Activated T-cell treated with anti-CD3 and anti-CD28 coated beads, Interleukin-2, amount 50 U/mL, for 4 hours (primary cell): ENCODE data around the gene COMMD4. TPM values are rescaled to one million over a fixed set of nuclear protein-coding genes. Genes with fewer than 3 reads are reported as not detected.
"Not testable (repeated sequence)": the region's sequence is repeated elsewhere in the genome, so short reads cannot be mapped to it uniquely, and the experiment has no call there.

Source experiments
- ATAC-seq, 2 donors: fragments of 200-7000 bp; cut with Tn5 transposase; one replicate each; pipeline ENCODE4 v1.10.0; 2021
- DNase-seq: peaks from one replicate; pipeline ENCODE4 v3.0.0-alpha.2; 2020
- H3K27me3 Mint-ChIP-seq: one replicate; pipeline ENCODE4 v1.8.0; 2021; ENCODE audit warnings: low read depth, mixed read lengths
- H3K36me3 Mint-ChIP-seq: one replicate; pipeline ENCODE4 v1.8.0; 2022; ENCODE audit warnings: mixed read lengths; ENCODE audit not compliant: insufficient read depth
- H3K4me1 Mint-ChIP-seq: one replicate; pipeline ENCODE4 v1.8.0; 2021; ENCODE audit warnings: low read depth, mixed read lengths
- H3K4me3 Mint-ChIP-seq: one replicate; pipeline ENCODE4 v1.8.0; 2021; ENCODE audit warnings: mild to moderate bottlenecking, moderate library complexity, mixed read lengths
- H3K9me3 Mint-ChIP-seq: one replicate; pipeline ENCODE4 v1.8.0; 2021; ENCODE audit warnings: mixed read lengths
- total RNA-seq, 3 donors: library from RNA; stranded (reverse); gene quantifications; one replicate each; pipeline ENCODE4 v1.2.1, GENCODE V29; 2021

Gene COMMD4
- total RNA-seq, 3 donors from 2014 or later = 78.3 to 84.4 (median 79.9) TPM

DNA sequence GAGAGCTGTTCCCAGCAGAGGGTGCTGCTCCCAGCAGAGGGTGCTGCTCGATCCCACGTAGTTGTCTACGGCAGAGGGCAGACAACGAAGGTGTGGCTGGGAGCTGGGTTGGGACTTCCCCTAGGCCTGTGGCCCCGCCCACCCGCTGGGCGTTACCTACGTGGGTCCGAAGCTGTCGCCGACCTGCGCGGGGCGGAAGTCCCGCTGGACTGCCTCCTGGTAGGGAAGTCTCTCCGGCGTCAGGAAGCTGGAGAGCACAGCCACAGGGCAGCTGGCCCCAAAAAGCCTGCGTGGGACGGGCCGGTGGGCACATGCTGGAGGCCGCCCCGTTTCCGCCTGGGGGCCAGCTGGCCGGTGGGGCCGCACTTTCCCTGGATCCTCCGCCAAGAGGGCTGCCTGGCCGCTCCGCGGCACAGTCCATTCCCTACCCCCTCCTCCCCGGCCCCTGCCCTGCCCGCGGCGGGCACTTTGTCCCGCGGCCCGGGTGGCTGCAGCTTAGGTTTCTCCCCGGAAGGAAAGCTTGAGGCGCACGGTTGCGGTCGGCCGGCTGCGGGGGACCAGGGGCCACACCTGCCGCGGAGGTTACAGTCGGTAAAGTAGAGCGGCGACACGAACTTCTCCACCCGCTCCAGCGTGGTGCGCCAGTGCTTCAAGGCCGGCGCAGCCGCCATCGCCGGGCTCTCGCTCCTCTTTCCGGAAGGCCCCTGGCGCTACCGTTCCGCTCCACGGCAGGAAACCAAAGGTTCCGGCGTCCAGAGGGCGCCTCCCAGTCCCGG lies 32.2 kb downstream of the COMMD4 start, which contains the start of gene MAN2C1:
MAN2C1 (minus strand) TSS at position 695 of the 776 bp plus-strand sequence; CDS start at position 671, 24 bp downstream.
- Mint-ChIP-seq H3K27me3 (no peaks in the 10 kb centered on the region), H3K9me3 (no peaks in the 10 kb centered on the region), H3K4me1 (peaks cover 25% of the 10 kb centered on the region), H3K4me3 (peak within 1 kb of the TSS; percentile 91), H3K36me3 (peaks cover 16% of the 10 kb centered on the region)
- DNase-seq (peak; percentile 89), ATAC-seq (peak; percentile 93 to 94)

DNA sequence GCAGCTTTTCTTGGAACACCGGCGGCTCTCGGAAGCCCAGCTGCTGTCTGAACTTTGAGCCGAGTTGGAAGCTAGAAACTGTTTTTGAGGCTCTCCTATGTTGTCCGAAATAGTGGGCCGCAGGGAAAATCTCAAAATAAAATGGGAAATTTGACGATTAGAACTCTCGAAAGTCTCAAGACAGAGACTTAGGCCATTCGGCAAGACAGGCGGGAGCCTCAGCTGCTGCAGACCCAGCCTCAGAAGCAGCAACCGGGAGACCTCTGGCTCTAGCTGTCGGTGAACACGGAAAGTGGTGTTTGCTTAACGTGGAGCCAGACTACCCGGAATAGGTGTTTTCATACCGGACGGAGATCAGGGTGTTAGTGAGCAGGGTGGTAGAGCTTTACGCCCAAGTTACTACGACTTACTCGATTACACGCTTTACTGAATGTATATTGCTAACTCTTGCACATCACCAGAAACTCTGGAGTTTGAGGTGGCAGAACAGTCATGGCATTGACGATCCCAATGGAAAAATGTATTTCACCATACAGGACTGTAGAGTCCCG lies 32.9 kb downstream of the COMMD4 start:
- Mint-ChIP-seq H3K36me3 (peaks cover 15% of the 10 kb centered on the region), H3K9me3 (no peaks in the 10 kb centered on the region), H3K27me3 (no peaks in the 10 kb centered on the region), H3K4me1 (peaks cover 25% of the 10 kb centered on the region), H3K4me3 (peak overlapping the region; percentile 91)
- no peak for DNase-seq
- no peak for ATAC-seq

DNA sequence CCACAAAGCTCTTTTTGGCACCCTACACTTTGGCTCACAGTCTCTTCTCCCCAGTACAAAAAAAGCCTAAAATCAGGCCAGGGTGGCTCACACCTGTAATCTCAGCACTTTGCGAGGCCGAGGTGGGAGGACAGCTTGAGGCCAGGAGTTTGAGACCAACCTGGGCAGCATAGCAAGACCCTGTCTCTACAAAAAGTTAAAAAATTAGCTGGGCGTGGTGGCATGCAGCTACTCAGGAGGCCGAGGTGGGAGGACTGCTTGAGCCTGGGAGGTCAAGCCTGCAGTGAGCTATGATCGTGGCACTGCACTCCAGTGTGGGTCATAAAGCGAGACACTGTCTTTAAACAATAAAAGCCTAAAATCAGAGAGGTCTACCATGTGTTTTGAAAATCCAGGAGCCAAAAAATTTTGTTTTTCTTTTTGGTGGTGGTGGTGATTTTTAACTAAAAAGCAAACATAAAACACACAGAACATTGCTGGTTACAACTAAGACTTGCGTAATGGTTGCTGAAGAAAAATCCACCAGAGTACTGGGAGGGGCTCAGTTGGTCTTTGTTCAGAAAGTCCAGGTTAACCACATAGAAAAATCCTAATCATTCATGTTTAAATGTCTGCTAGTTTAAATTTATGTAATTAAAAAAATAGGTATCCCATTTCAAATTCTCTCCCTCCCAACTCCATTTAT lies 34.2 kb downstream of the COMMD4 start:
- Mint-ChIP-seq H3K4me1 (peaks cover 25% of the 10 kb centered on the region), H3K36me3 (peaks cover 18% of the 10 kb centered on the region), H3K4me3 (peak overlapping the region; percentile 91), H3K27me3 (no peaks in the 10 kb centered on the region), H3K9me3 (no peaks in the 10 kb centered on the region)
- ATAC-seq (no peak), DNase-seq (no peak)

GRCh38 chr15:75371486-75371885 lies 35.6 kb downstream of the COMMD4 start:
- Mint-ChIP-seq H3K9me3 (no peaks in the 10 kb centered on the region), H3K36me3 (peaks cover 28% of the 10 kb centered on the region), H3K4me3 (no peak overlapping the region), H3K4me1 (peaks cover 25% of the 10 kb centered on the region), H3K27me3 (no peaks in the 10 kb centered on the region)
- ATAC-seq = no peak
- no peak for DNase-seq

GRCh38 chr15:75371901-75372688 lies 36.2 kb downstream of the COMMD4 start:
- DNase-seq (no peak), ATAC-seq (no peak)
- H3K36me3 Mint-ChIP-seq = peaks cover 31% of the 10 kb centered on the region
- H3K4me1 Mint-ChIP-seq = peaks cover 20% of the 10 kb centered on the region
- no peaks in the 10 kb centered on the region for H3K27me3 Mint-ChIP-seq
- H3K9me3 Mint-ChIP-seq = no peaks in the 10 kb centered on the region
- no peak overlapping the region for H3K4me3 Mint-ChIP-seq

- ATAC-seq (no peak), DNase-seq (no peak)
- Mint-ChIP-seq H3K4me1 (peaks cover 3% of the 10 kb centered on the region), H3K36me3 (peaks cover 35% of the 10 kb centered on the region), H3K27me3 (no peaks in the 10 kb centered on the region), H3K4me3 (no peak overlapping the region), H3K9me3 (no peaks in the 10 kb centered on the region)
These were observed 44.9 kb downstream of the COMMD4 start for GRCh38 chr15:75380773-75381172.

DNA sequence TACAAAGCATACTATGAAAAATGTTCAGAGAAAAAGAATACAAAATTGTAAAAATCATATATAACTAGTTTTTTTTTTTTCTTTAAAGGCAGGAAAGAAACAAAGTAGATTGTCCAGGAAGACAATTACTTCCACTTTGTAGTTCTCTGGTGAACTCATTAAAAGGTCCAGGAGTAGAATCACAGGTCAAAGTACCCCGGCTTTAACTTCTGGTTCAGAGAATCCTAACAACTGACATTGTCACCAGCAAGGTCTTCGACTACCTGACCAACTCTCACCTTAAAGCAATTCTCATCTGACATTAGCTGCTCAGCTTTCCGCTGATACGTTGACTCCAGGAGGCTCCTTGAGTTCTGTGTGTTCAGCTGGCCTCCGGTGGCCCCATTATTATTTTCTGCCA lies 48.1 kb downstream of the COMMD4 start:
- H3K4me3 Mint-ChIP-seq, DNase-seq, H3K4me1 Mint-ChIP-seq, ATAC-seq, H3K27me3 Mint-ChIP-seq, H3K9me3 Mint-ChIP-seq: not testable (repeated sequence)
- peaks cover 38% of the 10 kb centered on the region for H3K36me3 Mint-ChIP-seq

Other genes with a start within 250 kb of the COMMD4 start
- gene C15orf39, start 134.2 kb upstream of the COMMD4 start, total RNA-seq = 10 to 100 TPM; 49.9 to 68.7 (median 62.0) TPM
- gene GOLGA6C, start 77.7 kb upstream of the COMMD4 start, total RNA-seq = not detected
- not detected for gene GOLGA6D, start 53.2 kb upstream of the COMMD4 start, total RNA-seq
- 1 to 10 TPM in 2 of 3 donors, under 1 TPM in 1; 0.79 to 2.1 (median 2.1) TPM for gene NEIL1, start 11.0 kb downstream of the COMMD4 start, total RNA-seq
- gene MAN2C1, start 32.5 kb downstream of the COMMD4 start, total RNA-seq = 100 to 1,000 TPM; 185 to 247 (median 216) TPM
- 10 to 100 TPM; 77.8 to 79.2 (median 78.8) TPM for gene SIN3A, start 115.6 kb downstream of the COMMD4 start, total RNA-seq
- gene PTPN9, start 243.3 kb downstream of the COMMD4 start, total RNA-seq = 10 to 100 TPM; 11.2 to 14.9 (median 14.4) TPM